D721Med (cell line): ENCODE measurements around the gene PHACTR1.

ENCODE experiments used
- DNase-seq: peaks from one replicate; pipeline ENCODE4 v3.0.0; 2011; ENCODE audit warnings: low spot score; ENCODE audit not compliant: insufficient read length
- FAIRE-seq: peaks from 2 replicates; lab custom pipeline; 2011; peaks lifted over from hg19 to GRCh38; lab: Jason Lieb, UNC
- TF ChIP-seq, protein P1 (sequence below): IDR thresholded peaks from 2 replicates; pipeline ENCODE4 v1.5.1; 2012; ENCODE audit warnings: mild to moderate bottlenecking, control low read depth; ENCODE audit not compliant: insufficient read depth; ENCODE audit errors: missing control alignments

Gene PHACTR1

DNA sequence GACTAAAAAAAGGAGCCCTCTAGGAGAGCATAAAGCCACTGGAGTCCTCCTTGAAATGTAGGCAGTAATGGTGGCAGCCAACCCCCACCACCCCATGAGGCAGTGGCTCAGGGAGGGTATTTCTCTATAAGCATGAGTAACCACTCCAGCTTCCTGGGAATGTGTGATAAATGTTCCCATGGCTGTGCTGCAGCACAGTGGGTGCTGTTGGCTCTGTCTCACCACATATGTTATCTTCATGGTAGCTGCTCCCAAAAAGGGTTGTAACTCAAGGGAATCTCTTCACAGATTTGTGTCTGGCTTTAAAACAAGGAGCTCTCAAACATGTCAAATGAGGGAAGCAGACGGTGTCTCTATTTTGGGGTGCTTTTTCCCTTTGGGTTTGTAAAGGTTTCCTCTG lies 7.5 kb upstream of the PHACTR1 start:
- TF ChIP-seq, protein P1, sequence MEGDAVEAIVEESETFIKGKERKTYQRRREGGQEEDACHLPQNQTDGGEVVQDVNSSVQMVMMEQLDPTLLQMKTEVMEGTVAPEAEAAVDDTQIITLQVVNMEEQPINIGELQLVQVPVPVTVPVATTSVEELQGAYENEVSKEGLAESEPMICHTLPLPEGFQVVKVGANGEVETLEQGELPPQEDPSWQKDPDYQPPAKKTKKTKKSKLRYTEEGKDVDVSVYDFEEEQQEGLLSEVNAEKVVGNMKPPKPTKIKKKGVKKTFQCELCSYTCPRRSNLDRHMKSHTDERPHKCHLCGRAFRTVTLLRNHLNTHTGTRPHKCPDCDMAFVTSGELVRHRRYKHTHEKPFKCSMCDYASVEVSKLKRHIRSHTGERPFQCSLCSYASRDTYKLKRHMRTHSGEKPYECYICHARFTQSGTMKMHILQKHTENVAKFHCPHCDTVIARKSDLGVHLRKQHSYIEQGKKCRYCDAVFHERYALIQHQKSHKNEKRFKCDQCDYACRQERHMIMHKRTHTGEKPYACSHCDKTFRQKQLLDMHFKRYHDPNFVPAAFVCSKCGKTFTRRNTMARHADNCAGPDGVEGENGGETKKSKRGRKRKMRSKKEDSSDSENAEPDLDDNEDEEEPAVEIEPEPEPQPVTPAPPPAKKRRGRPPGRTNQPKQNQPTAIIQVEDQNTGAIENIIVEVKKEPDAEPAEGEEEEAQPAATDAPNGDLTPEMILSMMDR, result no peak
- no peak for FAIRE-seq
- no peak for DNase-seq

DNA sequence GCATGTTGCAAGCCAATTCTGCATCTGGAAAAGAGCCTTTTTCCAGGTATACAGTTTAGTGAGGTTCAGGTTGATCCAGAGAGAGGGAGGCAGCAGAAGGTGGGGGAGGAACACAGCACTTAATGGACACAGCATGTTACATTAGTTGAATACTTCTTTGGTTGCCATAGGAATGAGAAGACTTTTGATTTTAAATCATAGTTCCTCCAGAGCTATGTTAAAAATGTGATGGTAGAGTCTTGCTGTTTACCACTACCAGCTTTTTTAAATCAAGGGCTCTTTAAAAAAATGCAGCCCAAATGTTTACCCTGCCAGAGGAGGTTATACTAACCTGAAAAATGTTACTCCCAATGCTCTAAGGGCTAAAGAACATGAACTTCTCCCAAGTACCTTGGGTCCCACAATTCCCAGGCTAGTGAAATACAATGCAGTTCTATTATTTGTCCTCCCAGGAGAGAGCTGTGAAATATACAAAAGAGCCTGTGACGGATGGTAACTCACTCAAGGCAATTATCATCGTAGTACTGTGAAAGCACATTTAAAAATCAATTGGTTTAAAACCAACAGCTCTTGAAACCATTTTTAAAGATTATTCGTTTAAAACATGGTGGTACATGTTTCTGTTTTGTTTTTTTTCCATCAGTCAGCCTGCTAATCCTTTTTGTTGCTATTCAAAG lies 6.9 kb upstream of the PHACTR1 start:
- TF ChIP-seq, protein P1, result no peak
- FAIRE-seq, result no peak
- no peak for DNase-seq

DNA sequence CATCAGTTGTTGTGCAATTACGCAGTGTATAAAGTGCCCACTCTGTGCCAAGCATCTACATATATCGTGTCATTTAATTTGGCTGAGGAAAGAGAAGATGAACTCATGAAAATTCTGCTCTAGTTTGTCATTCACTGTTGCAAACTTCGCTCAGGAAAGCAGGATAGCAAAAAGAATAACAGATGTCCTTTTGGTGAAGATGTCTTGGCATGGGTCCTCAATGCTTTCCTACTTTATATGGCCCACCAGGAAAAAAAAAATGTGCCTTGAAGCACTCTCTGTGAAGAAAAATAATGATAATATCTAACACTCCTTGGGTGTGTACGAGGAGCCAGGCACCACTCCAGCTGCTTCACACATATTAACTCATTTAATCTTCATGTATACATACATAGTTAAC lies 5.6 kb upstream of the PHACTR1 start:
- TF ChIP-seq, protein P1, result no peak
- DNase-seq (no peak), FAIRE-seq (no peak)

DNA sequence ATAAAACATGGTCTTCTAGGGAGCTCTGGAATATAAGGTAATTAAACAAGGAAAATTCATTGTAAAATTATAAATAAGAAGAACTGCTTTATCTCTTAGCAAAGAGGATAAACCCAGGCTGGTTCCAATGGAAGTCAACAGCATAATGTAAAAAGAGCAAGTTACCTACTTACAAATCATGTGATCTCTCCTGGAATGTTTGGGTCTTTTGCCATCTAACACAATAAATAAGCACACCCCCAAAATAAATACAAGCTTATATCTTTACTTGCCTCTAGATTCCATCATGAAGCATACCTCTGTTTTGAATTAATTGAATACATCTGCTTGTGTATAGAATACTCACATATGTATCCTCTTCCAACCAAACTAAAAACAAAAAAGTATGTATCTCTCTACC lies 2.5 kb upstream of the PHACTR1 start:
- FAIRE-seq (no peak), DNase-seq (no peak)
- TF ChIP-seq, protein P1, result no peak

DNA sequence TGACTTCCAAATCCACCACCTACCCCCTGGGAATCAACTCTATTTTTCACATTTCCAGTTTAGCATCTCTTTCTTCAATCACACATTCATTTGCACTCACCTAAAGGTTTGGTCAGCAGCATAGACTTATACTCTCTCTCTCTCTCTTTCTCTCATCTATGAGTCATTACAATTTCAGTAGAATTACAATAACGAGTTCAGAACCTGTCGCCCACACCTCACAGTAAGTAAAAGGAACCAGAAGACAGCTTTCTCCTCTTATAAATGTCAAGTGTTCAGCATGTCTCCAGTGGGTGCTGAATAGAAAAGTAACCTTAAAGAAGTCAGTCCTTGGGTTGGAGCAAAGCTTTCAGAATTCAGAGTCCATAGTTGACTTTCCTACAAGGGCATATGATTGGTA lies 1.1 kb upstream of the PHACTR1 start:
- FAIRE-seq, result no peak
- TF ChIP-seq, protein P1, result no peak

DNA sequence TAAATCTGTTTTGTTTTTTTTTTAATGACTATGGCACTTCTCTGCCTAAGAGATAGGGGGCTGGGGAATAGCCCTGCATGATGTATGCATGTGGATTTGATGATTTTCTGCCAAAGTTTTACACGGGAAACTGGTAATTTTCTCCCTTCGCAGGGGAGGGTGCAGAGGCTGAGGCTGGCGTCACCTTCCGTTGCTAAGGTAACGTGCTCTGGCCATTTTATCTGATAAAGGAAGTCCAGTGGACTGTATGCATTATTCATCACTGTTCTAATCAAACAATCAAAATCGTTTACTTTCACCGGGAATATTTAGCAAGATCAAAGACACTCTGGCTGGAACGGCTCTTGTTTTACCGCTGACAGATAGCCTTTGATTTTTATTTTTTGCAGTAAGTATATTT lies 789 bp downstream of the PHACTR1 start:
- FAIRE-seq (no peak), DNase-seq (no peak)
- TF ChIP-seq, protein P1, result no peak

More for the DNA sequence above, 1.1 kb upstream of the PHACTR1 start:
- no peak for DNase-seq

DNA sequence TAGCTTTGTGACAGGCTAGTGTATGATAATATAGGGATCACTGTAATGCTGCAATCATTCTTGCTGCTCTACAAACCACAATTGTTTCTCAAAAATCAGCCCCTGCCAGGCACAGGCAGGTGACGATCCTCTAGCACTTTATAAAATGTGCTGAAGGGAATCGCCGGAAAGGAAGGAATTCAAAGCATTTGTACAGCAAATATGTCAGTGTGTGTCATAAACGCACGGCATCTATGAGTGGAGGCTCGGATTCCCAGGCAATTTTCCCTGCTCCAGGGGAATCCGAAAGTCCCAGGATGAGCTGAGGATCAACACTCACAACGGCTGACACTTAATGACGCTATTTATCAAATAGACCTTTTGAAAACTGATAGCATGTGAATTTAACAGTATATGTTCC lies 1.4 kb downstream of the PHACTR1 start:
- FAIRE-seq (no peak), DNase-seq (no peak)
- TF ChIP-seq, protein P1, result no peak
